Measurements from ENCODE around the gene PCBD2. TPM values are rescaled to one million over a fixed set of nuclear protein-coding genes. Genes with fewer than 3 reads are reported as not detected.
"Not testable (repeated sequence)": the region's sequence is repeated elsewhere in the genome, so short reads cannot be mapped to it uniquely, and the experiment has no call there.

The PCBD2 gene
- total RNA-seq (2014; rRNA removed; shearing (Covaris generic)) (4.9 and 10.1 TPM in 2 replicates), polyA plus RNA-seq (2016; fragmentation: Nextera tagmentation; extraction: Ambion mirVana) (5.8 and 6.2 TPM in 2 replicates)

- Histone ChIP-seq H3K4me2 (ENCODE audit: unreplicated experiment) (peak within 1 kb of the TSS; percentile 85), H3F3A (ENCODE audit: insufficient read depth) (peaks cover 30% of the 10 kb centered on the region; the same call in 1 of the 2 replicates), H3K79me2 (ENCODE audit: insufficient read depth) (peaks cover 16% of the 10 kb centered on the region), H3K4me1 (ENCODE audit: insufficient read depth) (no peaks in the 10 kb centered on the region), H3K4me3 (peak within 1 kb of the TSS; percentile 96), H4K20me1 (ENCODE audit: insufficient read depth) (no peaks in the 10 kb centered on the region), H3K27ac (peak within 1 kb of the TSS; percentile 86), H3K36me3 (ENCODE audit: low read depth) (peaks cover 4% of the 10 kb centered on the region; the same call in 1 of the 2 replicates), H3K9me3 (ENCODE audit: low read depth) (no peaks in the 10 kb centered on the region), H3K9me2 (ENCODE audit: insufficient read depth) (no peaks in the 10 kb centered on the region), H3K27me3 (replicated peaks; ENCODE audit: insufficient read depth) (no peaks in the 10 kb centered on the region), H2AFZ (peak within 1 kb of the TSS; percentile 89), H3K9ac (peak within 1 kb of the TSS; percentile 91)
- in situ Hi-C loops (cut with MboI) = loop anchor here (25.0 kb wide), 1 partner anchor 433 kb away; no protein-coding TSS in a partner anchor
- 0 to 3% methylated on average over 25 to 55 of the region's 84 CpGs for WGBS, 2 experiments (ENCODE audit: low coverage in 1 of 2, low lambda C conversion rate in 2 of 2, missing lambda C conversion rate in 2 of 2)
- TF ChIP-seq EZH2 (IDR thresholded peaks at IDR 0.05; ENCODE audit: insufficient read depth, poor library complexity, severe bottlenecking) (no peak), EZH2phosphoT487 (IDR thresholded peaks at IDR 0.05; ENCODE audit: insufficient read depth, low read depth) (no peak)
- DNase-seq = peak; percentile 97
Measured at GRCh38 chr5:134904610-134905245, at the start of gene PCBD2. Gene PCBD2, plus strand, starts transcription at chr5:134905131. Its CDS starts 9 bp downstream, at chr5:134905140.

GRCh38 chr5:134856465-134856864 lies 48.5 kb upstream of the PCBD2 start:
- H3K9ac ChIP-seq; H3K9me2 ChIP-seq (ENCODE audit: insufficient read depth); DNase-seq; in situ Hi-C loops (cut with MboI); H2AFZ ChIP-seq; H3K27ac ChIP-seq; H3K4me1 ChIP-seq (ENCODE audit: insufficient read depth); H3K4me3 ChIP-seq; H3K27me3 ChIP-seq (replicated peaks; ENCODE audit: insufficient read depth); H3K9me3 ChIP-seq (ENCODE audit: low read depth); H3K4me2 ChIP-seq (ENCODE audit: unreplicated experiment): not testable (repeated sequence)
- H4K20me1 ChIP-seq (ENCODE audit: insufficient read depth) = peaks cover 15% of the 10 kb centered on the region; the same call in 1 of the 2 replicates
- H3K79me2 ChIP-seq (ENCODE audit: insufficient read depth) = peaks cover 70% of the 10 kb centered on the region
- peaks cover 56% of the 10 kb centered on the region for H3K36me3 ChIP-seq (ENCODE audit: low read depth)
- 87 to 97% methylated on average over 7 of the region's 7 CpGs for WGBS, 2 experiments (ENCODE audit: low coverage in 1 of 2, low lambda C conversion rate in 2 of 2, missing lambda C conversion rate in 2 of 2)
- peaks cover 20% of the 10 kb centered on the region; the same call in 1 of the 2 replicates for H3F3A ChIP-seq (ENCODE audit: insufficient read depth)

- H3K79me2 ChIP-seq (ENCODE audit: insufficient read depth) = peaks cover 61% of the 10 kb centered on the region
- H3K4me1 ChIP-seq (ENCODE audit: insufficient read depth) = no peaks in the 10 kb centered on the region
- no peaks in the 10 kb centered on the region for H3K9me3 ChIP-seq (ENCODE audit: low read depth)
- H3K4me2 ChIP-seq (ENCODE audit: unreplicated experiment) = no peak overlapping the region
- H2AFZ ChIP-seq = no peak overlapping the region
- DNase-seq = no peak
- peaks cover 56% of the 10 kb centered on the region for H3K36me3 ChIP-seq (ENCODE audit: low read depth)
- H3K9me2 ChIP-seq (ENCODE audit: insufficient read depth) = no peaks in the 10 kb centered on the region
- no peak overlapping the region for H3K4me3 ChIP-seq
- in situ Hi-C loops (cut with MboI) = no loop called here
- no peak for TF ChIP-seq EZH2phosphoT487 (IDR thresholded peaks at IDR 0.05; ENCODE audit: insufficient read depth, low read depth)
- TF ChIP-seq EZH2 (IDR thresholded peaks at IDR 0.05; ENCODE audit: insufficient read depth, poor library complexity, severe bottlenecking) = no peak
- 65 to 69% methylated on average over 3 of the region's 3 CpGs for WGBS, 2 experiments (ENCODE audit: low coverage in 1 of 2, low lambda C conversion rate in 2 of 2, missing lambda C conversion rate in 2 of 2)
- no peak overlapping the region for H3K27ac ChIP-seq
- H3K9ac ChIP-seq = no peak overlapping the region
- H4K20me1 ChIP-seq (ENCODE audit: insufficient read depth) = 0 out of 2 replicates have a peak, but pooled peaks cover 6% of the 10 kb centered on the region
- no peaks in the 10 kb centered on the region for H3K27me3 ChIP-seq (replicated peaks; ENCODE audit: insufficient read depth)
- H3F3A ChIP-seq (ENCODE audit: insufficient read depth) = peaks cover 17% of the 10 kb centered on the region; the same call in 1 of the 2 replicates
Measured at GRCh38 chr5:134857401-134857800, 47.5 kb upstream of the PCBD2 start.

GRCh38 chr5:134864707-134865106 lies 40.2 kb upstream of the PCBD2 start:
- Histone ChIP-seq H3K4me2 (ENCODE audit: unreplicated experiment) (no peak overlapping the region), H3K4me1 (ENCODE audit: insufficient read depth) (no peaks in the 10 kb centered on the region), H3K9me2 (ENCODE audit: insufficient read depth) (no peaks in the 10 kb centered on the region), H3K4me3 (no peak overlapping the region), H2AFZ (no peak overlapping the region), H3K27ac (no peak overlapping the region), H3K79me2 (ENCODE audit: insufficient read depth) (no peaks in the 10 kb centered on the region; the same call in 1 of the 2 replicates), H3K27me3 (replicated peaks; ENCODE audit: insufficient read depth) (no peaks in the 10 kb centered on the region), H3F3A (ENCODE audit: insufficient read depth) (peaks cover 12% of the 10 kb centered on the region; the same call in 1 of the 2 replicates), H3K9ac (no peak overlapping the region), H3K36me3 (ENCODE audit: low read depth) (peaks cover 7% of the 10 kb centered on the region; the same call in 1 of the 2 replicates), H4K20me1 (ENCODE audit: insufficient read depth) (no peaks in the 10 kb centered on the region), H3K9me3 (ENCODE audit: low read depth) (no peaks in the 10 kb centered on the region)
- TF ChIP-seq EZH2 (IDR thresholded peaks at IDR 0.05; ENCODE audit: insufficient read depth, poor library complexity, severe bottlenecking) = no peak
- 100% methylated on average over 2 of the region's 2 CpGs for WGBS, 2 experiments (ENCODE audit: low coverage in 1 of 2, low lambda C conversion rate in 2 of 2, missing lambda C conversion rate in 2 of 2)
- no peak for DNase-seq
- in situ Hi-C loops (cut with MboI) = no loop called here
